NT2/D1 (cell line): Measurements from ENCODE around the gene GNG13.

Source experiments
- DNase-seq: peaks from one replicate; pipeline ENCODE4 v3.0.0-alpha.2; 2011; ENCODE audit warnings: low read depth, low spot score
- H3K27me3 ChIP-seq: 2 replicates; pipeline ENCODE4 v1.6.0; 2011; ENCODE audit warnings: mild to moderate bottlenecking; ENCODE audit not compliant: insufficient read length, insufficient read depth
- H3K36me3 ChIP-seq: 2 replicates; pipeline ENCODE4 v1.6.1; 2011; ENCODE audit warnings: mild to moderate bottlenecking, low read length, mixed read lengths; ENCODE audit not compliant: insufficient read depth, insufficient read length
- H3K4me1 ChIP-seq: 2 replicates; pipeline ENCODE4 v1.5.1; 2011; ENCODE audit not compliant: insufficient read depth, insufficient read length
- H3K4me3 ChIP-seq: 2 replicates; pipeline ENCODE4 v1.5.1; 2011; ENCODE audit warnings: low read depth; ENCODE audit not compliant: insufficient read length
- H3K9ac ChIP-seq: 2 replicates; pipeline ENCODE4 v1.6.0; 2011; ENCODE audit warnings: low read depth; ENCODE audit not compliant: insufficient read length
- H3K9me3 ChIP-seq: 2 replicates; pipeline ENCODE4 v1.5.1; 2011; ENCODE audit warnings: mild to moderate bottlenecking, low read length; ENCODE audit not compliant: insufficient read depth
- SUZ12 ChIP-seq: IDR thresholded peaks from 2 replicates; pipeline ENCODE4 v1.6.1; 2011; ENCODE audit not compliant: insufficient read length, insufficient read depth; ENCODE audit errors: extremely low read depth
- YY1 ChIP-seq: IDR thresholded peaks from 2 replicates; pipeline ENCODE4 v1.6.1; 2011; ENCODE audit not compliant: insufficient read length, insufficient read depth
- ZNF274 ChIP-seq: IDR thresholded peaks from 2 replicates; pipeline ENCODE4 v1.6.1; 2011; ENCODE audit warnings: mild to moderate bottlenecking, low read depth, low read length

The GNG13 gene

GRCh38 chr16:783404-784161 lies 17.0 kb downstream of the GNG13 start:
- H3K4me1 ChIP-seq: peaks cover 7% of the 10 kb centered on the region
- H3K9ac ChIP-seq: peak overlapping the region; percentile 47
- DNase-seq: no peak

GRCh38 chr16:782766-783403 lies 17.6 kb downstream of the GNG13 start:
- Histone ChIP-seq H3K4me3 (no peak overlapping the region), H3K9me3 (no peaks in the 10 kb centered on the region), H3K9ac (peak overlapping the region; percentile 47), H3K36me3 (peaks cover 34% of the 10 kb centered on the region), H3K27me3 (peaks cover 21% of the 10 kb centered on the region), H3K4me1 (peaks cover 13% of the 10 kb centered on the region)
- TF ChIP-seq SUZ12: no peak
- TF ChIP-seq YY1: no peak
- no peak for TF ChIP-seq ZNF274
- no peak for DNase-seq

More at GRCh38 chr16:783404-784161, 17.0 kb downstream of the GNG13 start:
- Histone ChIP-seq H3K36me3 (peaks cover 34% of the 10 kb centered on the region), H3K9me3 (no peaks in the 10 kb centered on the region), H3K27me3 (peaks cover 17% of the 10 kb centered on the region), H3K4me3 (no peak overlapping the region)
- TF ChIP-seq SUZ12 (no peak), ZNF274 (no peak), YY1 (no peak)

GRCh38 chr16:782258-782657 lies 18.3 kb downstream of the GNG13 start:
- Histone ChIP-seq H3K36me3 (peaks cover 31% of the 10 kb centered on the region), H3K4me3 (no peak overlapping the region), H3K27me3 (peaks cover 21% of the 10 kb centered on the region), H3K4me1 (peaks cover 13% of the 10 kb centered on the region), H3K9ac (no peak overlapping the region), H3K9me3 (no peaks in the 10 kb centered on the region)
- no peak for TF ChIP-seq YY1
- TF ChIP-seq SUZ12: no peak
- no peak for TF ChIP-seq ZNF274
- DNase-seq: no peak

GRCh38 chr16:781346-782010 lies 19.1 kb downstream of the GNG13 start:
- peaks cover 23% of the 10 kb centered on the region for H3K36me3 ChIP-seq
- peaks cover 13% of the 10 kb centered on the region for H3K4me1 ChIP-seq
- DNase-seq: no peak
- no peak overlapping the region for H3K9ac ChIP-seq
- no peaks in the 10 kb centered on the region for H3K9me3 ChIP-seq
- TF ChIP-seq YY1 (no peak), ZNF274 (no peak), SUZ12 (no peak)
- H3K4me3 ChIP-seq: no peak overlapping the region
- peaks cover 21% of the 10 kb centered on the region for H3K27me3 ChIP-seq

- Histone ChIP-seq H3K9me3 (no peaks in the 10 kb centered on the region), H3K4me3 (no peak overlapping the region), H3K4me1 (peaks cover 11% of the 10 kb centered on the region), H3K36me3 (peaks cover 13% of the 10 kb centered on the region), H3K9ac (no peak overlapping the region), H3K27me3 (peaks cover 21% of the 10 kb centered on the region)
- DNase-seq: no peak
- no peak for TF ChIP-seq SUZ12
- TF ChIP-seq YY1: no peak
- TF ChIP-seq ZNF274: no peak
Observed at GRCh38 chr16:780296-780695, 20.2 kb downstream of the GNG13 start.

- no peak overlapping the region for H3K4me3 ChIP-seq
- H3K36me3 ChIP-seq: peaks cover 6% of the 10 kb centered on the region
- TF ChIP-seq ZNF274 (no peak), YY1 (no peak), SUZ12 (no peak)
- H3K9ac ChIP-seq: no peak overlapping the region
- H3K27me3 ChIP-seq: peaks cover 21% of the 10 kb centered on the region
- peaks cover 11% of the 10 kb centered on the region for H3K4me1 ChIP-seq
- no peak for DNase-seq
- H3K9me3 ChIP-seq: no peaks in the 10 kb centered on the region
Observed at GRCh38 chr16:779561-779960, 21.0 kb downstream of the GNG13 start.

- Histone ChIP-seq H3K9me3 (no peaks in the 10 kb centered on the region), H3K4me3 (no peak overlapping the region), H3K36me3 (peaks cover 1% of the 10 kb centered on the region), H3K27me3 (peaks cover 21% of the 10 kb centered on the region), H3K9ac (no peak overlapping the region), H3K4me1 (peaks cover 10% of the 10 kb centered on the region)
- TF ChIP-seq YY1: no peak
- TF ChIP-seq ZNF274: no peak
- TF ChIP-seq SUZ12: no peak
- DNase-seq: no peak
Observed at GRCh38 chr16:778909-779527, 21.5 kb downstream of the GNG13 start.
